ENCODE data around the gene KLHL40.

DNA sequence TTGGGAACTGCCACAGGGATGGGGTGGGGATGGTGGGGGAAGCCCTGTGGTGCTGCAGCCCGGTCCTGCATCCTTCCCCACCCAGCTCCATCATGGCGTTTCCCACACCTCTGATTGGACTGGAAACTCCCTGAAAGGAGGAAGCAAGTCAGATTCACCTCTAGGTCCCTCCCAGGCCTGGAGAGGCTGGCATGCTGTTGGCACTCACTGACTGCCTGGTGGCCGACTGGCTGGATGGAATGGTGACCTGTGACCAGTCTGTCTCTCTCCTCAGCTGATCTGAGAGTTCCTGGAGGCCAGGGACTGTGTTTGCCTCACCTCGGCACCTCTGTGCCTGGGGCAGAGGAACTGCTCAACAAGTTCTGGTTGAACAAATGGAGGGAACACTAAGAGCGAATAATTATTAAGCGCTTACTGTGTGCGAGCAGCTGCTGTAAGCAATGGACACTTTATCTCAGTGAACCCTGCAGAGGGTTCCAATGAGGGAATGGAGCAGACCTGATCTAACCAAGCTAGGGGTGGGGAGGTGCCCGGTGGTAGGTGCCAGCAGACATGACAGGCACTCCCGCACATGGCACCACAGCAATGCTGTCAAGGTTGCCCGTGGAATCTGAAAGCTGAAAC lies 20.7 kb downstream of the KLHL40 start:
- TF ChIP-seq, protein P1, sequence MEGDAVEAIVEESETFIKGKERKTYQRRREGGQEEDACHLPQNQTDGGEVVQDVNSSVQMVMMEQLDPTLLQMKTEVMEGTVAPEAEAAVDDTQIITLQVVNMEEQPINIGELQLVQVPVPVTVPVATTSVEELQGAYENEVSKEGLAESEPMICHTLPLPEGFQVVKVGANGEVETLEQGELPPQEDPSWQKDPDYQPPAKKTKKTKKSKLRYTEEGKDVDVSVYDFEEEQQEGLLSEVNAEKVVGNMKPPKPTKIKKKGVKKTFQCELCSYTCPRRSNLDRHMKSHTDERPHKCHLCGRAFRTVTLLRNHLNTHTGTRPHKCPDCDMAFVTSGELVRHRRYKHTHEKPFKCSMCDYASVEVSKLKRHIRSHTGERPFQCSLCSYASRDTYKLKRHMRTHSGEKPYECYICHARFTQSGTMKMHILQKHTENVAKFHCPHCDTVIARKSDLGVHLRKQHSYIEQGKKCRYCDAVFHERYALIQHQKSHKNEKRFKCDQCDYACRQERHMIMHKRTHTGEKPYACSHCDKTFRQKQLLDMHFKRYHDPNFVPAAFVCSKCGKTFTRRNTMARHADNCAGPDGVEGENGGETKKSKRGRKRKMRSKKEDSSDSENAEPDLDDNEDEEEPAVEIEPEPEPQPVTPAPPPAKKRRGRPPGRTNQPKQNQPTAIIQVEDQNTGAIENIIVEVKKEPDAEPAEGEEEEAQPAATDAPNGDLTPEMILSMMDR (conservative IDR thresholded peaks at IDR 0.05 in 1 of 2, IDR thresholded peaks at IDR 0.05 in 1 of 2; ENCODE audit: extremely low read depth in 1 of 2, insufficient read depth in 1 of 2, low read depth in 1 of 2, low read length in 2 of 2): no peak
- TF ChIP-seq EZH2 (IDR thresholded peaks at IDR 0.05; ENCODE audit: borderline replicate concordance, low read length): no peak
